A549 (cell line): Measurements from ENCODE around the gene MSRB3. TPM values are rescaled to one million over a fixed set of nuclear protein-coding genes. Genes with fewer than 3 reads are reported as not detected.

Source experiments
- ATAC-seq, 2 experiments: fragments of 200-7000 bp in 1 of 2; fragments of >200 bp in 1 of 2; cut with Nextera tagmentation in 1 of 2; cut with Tn5 transposase in 1 of 2; 3 replicates each; pipeline versions ENCODE4 v1.8.0 to v1.9.1; 2018 to 2020; ENCODE audit warnings: mild to moderate bottlenecking in 1 of 2, moderate library complexity in 1 of 2
- CTCF ChIA-PET: fragments of 300-600 bp; sonication (Branson Sonifier 250); formaldehyde crosslinking; extraction: SDS; loops from one replicate; lab custom pipeline; 2021; ENCODE audit warnings: antibody characterized with exemption, inconsistent platforms; lab: Yijun Ruan, JAX
- POLR2A ChIA-PET: fragments of 350-600 bp; formaldehyde crosslinking; extraction: SDS; loops from one replicate; lab custom pipeline; 2021; ENCODE audit warnings: antibody characterized with exemption, inconsistent platforms; lab: Yijun Ruan, JAX
- DNase-seq, 2 experiments: peaks; one replicate each; pipeline versions ENCODE4 v3.0.0 to v3.0.0-alpha.2; 2011 to 2016; ENCODE audit warnings: low read depth in 1 of 2, low spot score in 1 of 2
- FAIRE-seq: peaks from 2 replicates; lab custom pipeline; 2011; peaks lifted over from hg19 to GRCh38; lab: Jason Lieb, UNC
- H3K27ac ChIP-seq, 2 experiments: fragments of >200 bp; sonication (Bioruptor Twin); formaldehyde crosslinking; 3 replicates each; pipeline ENCODE4 v1.5.1; 2016 to 2017
- H3K4me1 ChIP-seq: fragments of >200 bp; sonication (Bioruptor Twin); formaldehyde crosslinking; 3 replicates; pipeline ENCODE4 v1.6.1; 2016
- H3K4me2 ChIP-seq: fragments of >200 bp; sonication (Bioruptor Twin); formaldehyde crosslinking; 3 replicates; pipeline ENCODE4 v1.6.1; 2016
- H3K4me3 ChIP-seq: fragments of >200 bp; sonication (Bioruptor Twin); formaldehyde crosslinking; 3 replicates; pipeline ENCODE4 v1.5.1; 2016
- H3K9me3 ChIP-seq: fragments of >200 bp; sonication (Bioruptor Twin); formaldehyde crosslinking; 3 replicates; pipeline ENCODE4 v1.6.1; 2016
- ATOH8 ChIP-seq: fragments of 250-450 bp; sonication (Bioruptor Pico); IDR thresholded peaks from 2 replicates; pipeline ENCODE4 v1.5.0; 2020; ENCODE audit warnings: low read depth, mild to moderate bottlenecking, moderate library complexity
- CBX2 ChIP-seq: fragments of 200-600 bp; sonication (generic); IDR thresholded peaks from 2 replicates; pipeline ENCODE4 v1.6.1; 2016; ENCODE audit warnings: low read depth, mild to moderate bottlenecking, borderline replicate concordance
- CBX8 ChIP-seq: fragments of 200-600 bp; sonication (generic); IDR thresholded peaks from 2 replicates; pipeline ENCODE4 v1.6.1; 2016
- CHD2 ChIP-seq: fragments of 150-350 bp; IDR thresholded peaks from 2 replicates; pipeline ENCODE4 v1.6.1; 2014; ENCODE audit warnings: low read length; ENCODE audit not compliant: partially characterized antibody
- CHD4 ChIP-seq: fragments of 200-600 bp; sonication (generic); IDR thresholded peaks from 2 replicates; pipeline ENCODE4 v1.6.1; 2016; ENCODE audit warnings: antibody characterized with exemption, mild to moderate bottlenecking, borderline replicate concordance
- CTCF ChIP-seq: fragments of >200 bp; sonication (Bioruptor Twin); formaldehyde crosslinking; IDR thresholded peaks from 3 replicates; pipeline ENCODE4 v1.5.1; 2016
- E2F6 ChIP-seq: IDR thresholded peaks from 2 replicates; pipeline ENCODE4 v1.6.1; 2012; ENCODE audit warnings: low read depth, borderline replicate concordance
- EP300 ChIP-seq, 2 experiments: fragments of >200 bp; sonication (Bioruptor Twin); formaldehyde crosslinking; IDR thresholded peaks; 2 replicates in 1 of 2; 3 replicates in 1 of 2; pipeline ENCODE4 v1.6.1; 2016 to 2017
- ESRRA ChIP-seq: fragments of 150-350 bp; IDR thresholded peaks from 2 replicates; pipeline ENCODE4 v1.6.1; 2014; ENCODE audit warnings: mild to moderate bottlenecking, low read length, borderline replicate concordance
- FOSB ChIP-seq: fragments of 250-450 bp; sonication (Bioruptor Pico); IDR thresholded peaks from 2 replicates; pipeline ENCODE4 v1.5.0; 2020; ENCODE audit warnings: mild to moderate bottlenecking, moderate library complexity
- FOXS1 ChIP-seq: fragments of 250-450 bp; sonication (Bioruptor Pico); IDR thresholded peaks from 2 replicates; pipeline ENCODE4 v1.5.0; 2020; ENCODE audit warnings: mild to moderate bottlenecking, moderate library complexity
- HDAC2 ChIP-seq: fragments of 200-600 bp; sonication (generic); IDR thresholded peaks from 2 replicates; pipeline ENCODE4 v1.6.1; 2016
- HOXB13 ChIP-seq: fragments of 250-450 bp; sonication (Bioruptor Pico); IDR thresholded peaks from 2 replicates; pipeline ENCODE4 v1.5.0; 2020; ENCODE audit warnings: low read depth, mild to moderate bottlenecking, moderate library complexity
- KDM5A ChIP-seq: fragments of 200-600 bp; sonication (generic); IDR thresholded peaks from 2 replicates; pipeline ENCODE4 v1.6.1; 2016; ENCODE audit warnings: antibody characterized with exemption, mild to moderate bottlenecking
- MAFK ChIP-seq: fragments of 450-650 bp; IDR thresholded peaks from 2 replicates; pipeline ENCODE4 v1.6.1; 2014; ENCODE audit not compliant: partially characterized antibody
- MAX ChIP-seq: IDR thresholded peaks from 2 replicates; pipeline ENCODE4 v1.6.1; 2012
- NFE2L2 ChIP-seq: fragments of 150-350 bp; conservative IDR thresholded peaks from 2 replicates; pipeline ENCODE4 v1.6.1; 2014; ENCODE audit warnings: low read length
- NR3C1 ChIP-seq: fragments of >200 bp; sonication (Bioruptor Twin); formaldehyde crosslinking; IDR thresholded peaks from 3 replicates; pipeline ENCODE4 v1.6.1; 2017
- POLR2AphosphoS2 ChIP-seq: conservative IDR thresholded peaks from 2 replicates; pipeline ENCODE4 v1.6.1; 2012; ENCODE audit warnings: low read length, improper control_type of control experiment, inconsistent platforms
- SREBF2 ChIP-seq: fragments of 450-650 bp; IDR thresholded peaks from 2 replicates; pipeline ENCODE4 v1.6.1; 2014; ENCODE audit warnings: mild to moderate bottlenecking, moderate library complexity
- ZNF302 ChIP-seq: fragments of 250-450 bp; sonication (Bioruptor Pico); IDR thresholded peaks from 2 replicates; pipeline ENCODE4 v1.9.0; 2021; ENCODE audit warnings: inconsistent platforms, mild to moderate bottlenecking, moderate library complexity
- ZSCAN20 ChIP-seq: fragments of 250-450 bp; sonication (Bioruptor Pico); IDR thresholded peaks from 2 replicates; pipeline ENCODE4 v1.8.0; 2022; ENCODE audit warnings: mild to moderate bottlenecking, moderate library complexity
- WGBS: methylation state at CpG from one replicate; pipeline ENCODE4 v1.1.6; 2017; ENCODE audit errors: missing lambda C conversion rate; 5-methylcytosine and 5-hydroxymethylcytosine counted together
- polyA plus RNA-seq, 4 experiments: library from polyadenylated mRNA; depleted of rRNA in 3 of 4; stranded (reverse); fragments of >200 nt; fragmentation: RNase III in 1 of 4; extraction: RNeasy Plus Mini Kit Qiagen cat#74134 plus additional on column Dnase treatment in 1 of 4; gene quantifications; 2 replicates in 3 of 4; 3 replicates in 1 of 4; pipeline ENCODE4 v1.2.3, GENCODE V29; 2011 to 2017

MSRB3 gene
- polyA plus RNA-seq, 2 of the 4 experiments (the other 2 are of a cell fraction): 25.2 to 46.1 TPM

- DNase-seq (no peak), ATAC-seq (no peak), FAIRE-seq (no peak)
- TF ChIP-seq FOSB (CRISPR knock-in tag): no peak
- no peak for TF ChIP-seq POLR2AphosphoS2
- TF ChIP-seq HOXB13: no peak
- TF ChIP-seq KDM5A: no peak
- no peak for TF ChIP-seq CBX2
- no peak for TF ChIP-seq SREBF2
- no peak for TF ChIP-seq MAFK
- TF ChIP-seq ZNF302 (CRISPR knock-in tag): no peak
- TF ChIP-seq MAX: no peak
- no peak for TF ChIP-seq HDAC2
- no peak for TF ChIP-seq EP300 (IDR thresholded peaks at IDR 0.05)
- TF ChIP-seq NR3C1: no peak
- no peak for TF ChIP-seq FOXS1
- no peak for TF ChIP-seq CTCF
- TF ChIP-seq ATOH8: no peak
- WGBS: 100% methylated on average over 1 of the region's 1 CpG
- ChIA-PET POLR2A (no interaction called here), CTCF (no interaction called here)
- Histone ChIP-seq H3K4me2 (no peak overlapping the region), H3K4me3 (no peak overlapping the region), H3K27ac (no peak overlapping the region), H3K9me3 (no peaks in the 10 kb centered on the region), H3K4me1 (no peaks in the 10 kb centered on the region)
Measured at GRCh38 chr12:65296508-65297265, 18.2 kb downstream of the MSRB3 start.

- 93% methylated on average over 2 of the region's 2 CpGs for WGBS
- H3K4me2 ChIP-seq: no peak overlapping the region
- FAIRE-seq (no peak), ATAC-seq (no peak), DNase-seq (no peak)
- no peak overlapping the region for H3K4me3 ChIP-seq
- ChIA-PET CTCF (interaction anchor here (0.6 to 1.8 kb wide), 9 partner anchors 12 to 804 kb away, joined by 3 to 8 read pairs (median 3); no protein-coding TSS in a partner anchor), POLR2A (no interaction called here)
- TF ChIP-seq E2F6 (no peak), NFE2L2 (no peak), NR3C1 (no peak), CHD2 (no peak), CBX8 (no peak), ZSCAN20 (CRISPR knock-in tag) (no peak), ESRRA (no peak), CHD4 (no peak), HDAC2 (no peak)
- H3K9me3 ChIP-seq: no peaks in the 10 kb centered on the region
- no peak overlapping the region for H3K27ac ChIP-seq
- H3K4me1 ChIP-seq: no peaks in the 10 kb centered on the region
Measured at GRCh38 chr12:65300097-65300496, 21.6 kb downstream of the MSRB3 start.
